Stimulated activated effector memory CD8-positive, alpha-beta T cell treated with anti-CD3 and anti-CD28 coated beads, Interleukin-12 subunit alpha, Interleukin-12 subunit beta, amount 100 ng/mL, for 72 hours (primary cell): ENCODE results near the gene CA4.
"Not testable (repeated sequence)": the region's sequence is repeated elsewhere in the genome, so short reads cannot be mapped to it uniquely, and the experiment has no call there.

Experiments used
- ATAC-seq: fragments of 150-1000 bp; cut with Tn5 transposase; 2 replicates; pipeline ENCODE4 v1.10.0; 2021
- DNase-seq, 2 donors: peaks; one replicate each; pipeline ENCODE4 v3.0.0; 2021 to 2022; ENCODE audit warnings: low spot score in 2 of 2
- H3K27ac Mint-ChIP-seq: one replicate; pipeline ENCODE4 v1.8.0; 2022; ENCODE audit warnings: mild to moderate bottlenecking, mixed read lengths
- H3K36me3 Mint-ChIP-seq: one replicate; pipeline ENCODE4 v1.8.0; 2022; ENCODE audit warnings: mild to moderate bottlenecking, mixed read lengths
- H3K4me1 Mint-ChIP-seq: one replicate; pipeline ENCODE4 v1.8.0; 2022; ENCODE audit warnings: mixed read lengths
- H3K4me3 Mint-ChIP-seq: one replicate; pipeline ENCODE4 v1.8.0; 2022; ENCODE audit warnings: mild to moderate bottlenecking, mixed read lengths
- H3K9me3 Mint-ChIP-seq: one replicate; pipeline ENCODE4 v1.8.0; 2022; ENCODE audit warnings: mixed read lengths

The CA4 gene

GRCh38 chr17:60119807-60120748, 29.7 kb upstream of the CA4 start:
- ATAC-seq, result peak; percentile 37
- H3K4me3 Mint-ChIP-seq, H3K27ac Mint-ChIP-seq, DNase-seq, H3K9me3 Mint-ChIP-seq, H3K36me3 Mint-ChIP-seq, H3K4me1 Mint-ChIP-seq: not testable (repeated sequence)

- H3K4me3 Mint-ChIP-seq, result no peak overlapping the region
These were observed 22.4 kb upstream of the CA4 start for GRCh38 chr17:60127068-60128064.

GRCh38 chr17:60128171-60128859, 21.5 kb upstream of the CA4 start:
- H3K36me3 Mint-ChIP-seq, result peaks cover 13% of the 10 kb centered on the region
- peaks cover 4% of the 10 kb centered on the region for H3K4me1 Mint-ChIP-seq
- H3K27ac Mint-ChIP-seq, result no peak overlapping the region
- H3K9me3 Mint-ChIP-seq, result no peaks in the 10 kb centered on the region
- no peak overlapping the region for H3K4me3 Mint-ChIP-seq
- no peak for ATAC-seq
- no peak for DNase-seq

More at GRCh38 chr17:60127068-60128064, 22.4 kb upstream of the CA4 start:
- Mint-ChIP-seq H3K27ac (no peak overlapping the region), H3K36me3 (peaks cover 13% of the 10 kb centered on the region), H3K4me1 (no peaks in the 10 kb centered on the region), H3K9me3 (no peaks in the 10 kb centered on the region)
- DNase-seq, result peak in 1 of 2 donors; percentile 43
- no peak for ATAC-seq

GRCh38 chr17:60129164-60129563, 20.6 kb upstream of the CA4 start:
- no peak overlapping the region for H3K4me3 Mint-ChIP-seq
- no peak for ATAC-seq

GRCh38 chr17:60130466-60130865, 19.3 kb upstream of the CA4 start:
- Mint-ChIP-seq H3K36me3 (peaks cover 13% of the 10 kb centered on the region), H3K9me3 (no peaks in the 10 kb centered on the region), H3K27ac (no peak overlapping the region), H3K4me1 (peaks cover 23% of the 10 kb centered on the region), H3K4me3 (no peak overlapping the region)
- DNase-seq (no peak), ATAC-seq (no peak)

More at GRCh38 chr17:60129164-60129563, 20.6 kb upstream of the CA4 start:
- H3K4me1 Mint-ChIP-seq, result peaks cover 10% of the 10 kb centered on the region
- no peaks in the 10 kb centered on the region for H3K9me3 Mint-ChIP-seq
- DNase-seq, result no peak
- peaks cover 13% of the 10 kb centered on the region for H3K36me3 Mint-ChIP-seq
- H3K27ac Mint-ChIP-seq, result no peak overlapping the region

- H3K9me3 Mint-ChIP-seq, result no peaks in the 10 kb centered on the region
- peak overlapping the region; percentile 95 for H3K4me3 Mint-ChIP-seq
- peaks cover 34% of the 10 kb centered on the region for H3K4me1 Mint-ChIP-seq
- DNase-seq (no peak), ATAC-seq (peak; percentile 23)
- peaks cover 13% of the 10 kb centered on the region for H3K36me3 Mint-ChIP-seq
- H3K27ac Mint-ChIP-seq, result peak overlapping the region; percentile 94
These were observed 15.2 kb upstream of the CA4 start for GRCh38 chr17:60134396-60135150.

- peaks cover 40% of the 10 kb centered on the region for H3K4me1 Mint-ChIP-seq
- peak overlapping the region; percentile 95 for H3K4me3 Mint-ChIP-seq
- peak overlapping the region; percentile 94 for H3K27ac Mint-ChIP-seq
- H3K36me3 Mint-ChIP-seq, result peaks cover 13% of the 10 kb centered on the region
- DNase-seq (peak; percentile 59 to 85), ATAC-seq (peak; percentile 95)
- no peaks in the 10 kb centered on the region for H3K9me3 Mint-ChIP-seq
These were observed 14.4 kb upstream of the CA4 start for GRCh38 chr17:60135151-60135950.

GRCh38 chr17:60135951-60136666, 13.7 kb upstream of the CA4 start:
- H3K27ac Mint-ChIP-seq, result peak overlapping the region; percentile 94
- peaks cover 12% of the 10 kb centered on the region for H3K36me3 Mint-ChIP-seq
- H3K9me3 Mint-ChIP-seq, result no peaks in the 10 kb centered on the region
- H3K4me1 Mint-ChIP-seq, result peaks cover 40% of the 10 kb centered on the region
- ATAC-seq (no peak), DNase-seq (no peak)
- H3K4me3 Mint-ChIP-seq, result peak overlapping the region; percentile 95

- ATAC-seq (no peak), DNase-seq (no peak)
- no peaks in the 10 kb centered on the region for H3K9me3 Mint-ChIP-seq
- H3K4me1 Mint-ChIP-seq, result peaks cover 49% of the 10 kb centered on the region
- no peaks in the 10 kb centered on the region for H3K36me3 Mint-ChIP-seq
- no peak overlapping the region for H3K27ac Mint-ChIP-seq
- H3K4me3 Mint-ChIP-seq, result no peak overlapping the region
These were observed 12.0 kb upstream of the CA4 start for GRCh38 chr17:60137731-60138130.

- H3K4me1 Mint-ChIP-seq, result peaks cover 48% of the 10 kb centered on the region
- no peaks in the 10 kb centered on the region for H3K9me3 Mint-ChIP-seq
- no peak for DNase-seq
- ATAC-seq, result no peak
- H3K36me3 Mint-ChIP-seq, result no peaks in the 10 kb centered on the region
- no peak overlapping the region for H3K27ac Mint-ChIP-seq
- no peak overlapping the region for H3K4me3 Mint-ChIP-seq
These were observed 10.9 kb upstream of the CA4 start for GRCh38 chr17:60138769-60139437.

- H3K4me3 Mint-ChIP-seq, result no peak overlapping the region
- ATAC-seq (no peak), DNase-seq (peak; percentile 46 to 74)
- no peaks in the 10 kb centered on the region for H3K9me3 Mint-ChIP-seq
- no peaks in the 10 kb centered on the region for H3K36me3 Mint-ChIP-seq
- H3K27ac Mint-ChIP-seq, result no peak overlapping the region
- peaks cover 48% of the 10 kb centered on the region for H3K4me1 Mint-ChIP-seq
These were observed 10.1 kb upstream of the CA4 start for GRCh38 chr17:60139438-60140285.
